Keratinocyte (primary cell): Measurements from ENCODE around the gene BGN. TPM values are rescaled to one million over a fixed set of nuclear protein-coding genes. Genes with fewer than 3 reads are reported as not detected.

Experiments used
- DNase-seq: peaks from one replicate; pipeline ENCODE4 v3.0.0-alpha.2; 2011; ENCODE audit warnings: low read depth, missing footprints, low spot score
- FAIRE-seq: peaks from 2 replicates; lab custom pipeline; 2011; peaks lifted over from hg19 to GRCh38; lab: Jason Lieb, UNC
- H2AFZ ChIP-seq: 2 replicates; pipeline ENCODE4 v1.6.0; 2012; ENCODE audit warnings: low read length, control low read depth, inconsistent platforms; ENCODE audit not compliant: control insufficient read depth
- H3K27ac ChIP-seq: 2 replicates; pipeline ENCODE4 v1.5.1; 2011; ENCODE audit warnings: low read length; ENCODE audit not compliant: control insufficient read depth, insufficient read depth
- H3K27me3 ChIP-seq: 3 replicates; pipeline ENCODE4 v1.6.0; 2011; ENCODE audit warnings: low read length; ENCODE audit not compliant: control insufficient read depth, insufficient read depth; ENCODE audit errors: extremely low read depth
- H3K36me3 ChIP-seq, 2 experiments: 2 replicates in 1 of 2; 3 replicates in 1 of 2; pipeline ENCODE4 v1.5.1; 2011; ENCODE audit warnings: low read length in 2 of 2, mild to moderate bottlenecking in 1 of 2; ENCODE audit not compliant: control insufficient read depth in 2 of 2, insufficient read depth in 2 of 2; ENCODE audit errors: extremely low read depth in 1 of 2
- H3K4me1 ChIP-seq: 3 replicates; pipeline ENCODE4 v1.5.1; 2011; ENCODE audit warnings: low read length; ENCODE audit not compliant: control insufficient read depth, insufficient read depth; ENCODE audit errors: extremely low read depth
- H3K4me2 ChIP-seq: 3 replicates; pipeline ENCODE4 v1.6.0; 2011; ENCODE audit warnings: low read depth, low read length; ENCODE audit not compliant: control insufficient read depth, insufficient read depth; ENCODE audit errors: extremely low read depth
- H3K4me3 ChIP-seq, 3 experiments: fragments of 200-600 bp in 1 of 3; sonication (generic) in 1 of 3; 2 replicates in 2 of 3; 3 replicates in 1 of 3; pipeline ENCODE4 v1.5.1; 2011 to 2016; ENCODE audit warnings: low read length in 3 of 3, mild to moderate bottlenecking in 3 of 3, control low read depth in 2 of 3, inconsistent platforms in 1 of 3, low read depth in 1 of 3, mixed read lengths in 1 of 3, mixed run types in 1 of 3, moderate library complexity in 1 of 3; ENCODE audit not compliant: control insufficient read depth in 2 of 3, insufficient read depth in 2 of 3; ENCODE audit errors: extremely low read depth in 1 of 3
- H3K79me2 ChIP-seq: 2 replicates; pipeline ENCODE4 v1.6.0; 2012; ENCODE audit warnings: low read length; ENCODE audit not compliant: control insufficient read depth, insufficient read depth
- H3K9ac ChIP-seq: 3 replicates; pipeline ENCODE4 v1.6.0; 2011; ENCODE audit warnings: low read length; ENCODE audit not compliant: control insufficient read depth, insufficient read depth; ENCODE audit errors: extremely low read depth
- H3K9me1 ChIP-seq: 3 replicates; pipeline ENCODE4 v1.6.0; 2011; ENCODE audit warnings: low read length; ENCODE audit not compliant: control insufficient read depth, insufficient read depth; ENCODE audit errors: extremely low read depth
- H3K9me3 ChIP-seq: 2 replicates; pipeline ENCODE4 v1.5.1; 2012; ENCODE audit warnings: low read depth, low read length; ENCODE audit not compliant: control insufficient read depth
- H4K20me1 ChIP-seq: 3 replicates; pipeline ENCODE4 v1.6.0; 2011; ENCODE audit warnings: low read length; ENCODE audit not compliant: control insufficient read depth, insufficient read depth; ENCODE audit errors: extremely low read depth
- CTCF ChIP-seq, 3 experiments: IDR thresholded peaks in 1 of 3; conservative IDR thresholded peaks in 1 of 3; optimal IDR thresholded peaks in 1 of 3; 2 replicates in 2 of 3; 3 replicates in 1 of 3; pipeline versions ENCODE3 to v1.5.1; 2011; ENCODE audit warnings: low read length in 3 of 3, mild to moderate bottlenecking in 3 of 3, moderate library complexity in 2 of 3, control low read depth in 1 of 3, inconsistent platforms in 1 of 3; ENCODE audit not compliant: insufficient read depth in 2 of 3; ENCODE audit errors: extremely low read depth in 1 of 3
- EZH2 ChIP-seq: IDR thresholded peaks from one replicate; pipeline ENCODE4 v1.6.1; 2012; ENCODE audit warnings: inconsistent platforms, mild to moderate bottlenecking, low read length, moderate library complexity
- dilution Hi-C: fragments of 300-500 bp; cut with MboI; formaldehyde crosslinking; loops from one replicate; pipeline ENCODE4 v1.7.0; 2020; ENCODE audit warnings: low sequenced_read_pairs; ENCODE audit not compliant: extremely low pct_ligation_motif_present
- polyA plus RNA-seq, 5 experiments: library from polyadenylated mRNA; depleted of rRNA in 3 of 5; stranded (reverse) in 3 of 5; stranded (forward) in 1 of 5; unstranded in 1 of 5; fragments of >200 nt; gene quantifications; 1 replicate in 1 of 5; 2 replicates in 3 of 5; 3 replicates in 1 of 5; pipeline versions ENCODE4 v1.2.1 to v1.2.3, GENCODE V29; 2011 to 2012; ENCODE audit warnings: missing spikeins in 2 of 5, low read depth in 1 of 5, low replicate concordance in 1 of 5

The BGN gene
- polyA plus RNA-seq, 1 donor (not counting 4 experiments of a cell fraction or from before 2014, with no cell fraction given), result 0.07 TPM

GRCh38 chrX:153505361-153505760, 10.6 kb downstream of the BGN start:
- H2AFZ ChIP-seq, result no peak overlapping the region
- H3K79me2 ChIP-seq, result no peaks in the 10 kb centered on the region
- H3K36me3 ChIP-seq, result no peaks in the 10 kb centered on the region

GRCh38 chrX:153507484-153508178, 12.9 kb downstream of the BGN start:
- no peaks in the 10 kb centered on the region for H3K79me2 ChIP-seq
- H3K27me3 ChIP-seq, result peaks cover 14% of the 10 kb centered on the region
- no peaks in the 10 kb centered on the region for H3K36me3 ChIP-seq
- DNase-seq, result no peak
- H4K20me1 ChIP-seq, result no peaks in the 10 kb centered on the region
- H3K9me3 ChIP-seq, result peaks cover 8% of the 10 kb centered on the region
- H3K4me2 ChIP-seq, result no peak overlapping the region
- TF ChIP-seq EZH2 (no peak), CTCF (optimal IDR thresholded peaks at IDR 0.05 in 1 of 3, IDR thresholded peaks at IDR 0.05 in 1 of 3, conservative IDR thresholded peaks at IDR 0.05 in 1 of 3; ENCODE audit: extremely low read depth in 1 of 3, insufficient read depth in 2 of 3, low read length in 3 of 3) (peak in 2 of 3 experiments; percentile 48 to 89)
- no peaks in the 10 kb centered on the region for H3K9me1 ChIP-seq
- H2AFZ ChIP-seq, result no peak overlapping the region
- H3K4me1 ChIP-seq, result no peaks in the 10 kb centered on the region
- H3K4me3 ChIP-seq, result no peak overlapping the region
- no peak overlapping the region for H3K27ac ChIP-seq
- dilution Hi-C loops, result no loop called here
- no peak overlapping the region for H3K9ac ChIP-seq
- no peak for FAIRE-seq

More at GRCh38 chrX:153505361-153505760, 10.6 kb downstream of the BGN start:
- H3K9me3 ChIP-seq, result peaks cover 4% of the 10 kb centered on the region
- H3K4me3 ChIP-seq, result no peak overlapping the region
- TF ChIP-seq EZH2 (no peak), CTCF (optimal IDR thresholded peaks at IDR 0.05 in 1 of 3, IDR thresholded peaks at IDR 0.05 in 1 of 3, conservative IDR thresholded peaks at IDR 0.05 in 1 of 3; ENCODE audit: extremely low read depth in 1 of 3, insufficient read depth in 2 of 3, low read length in 3 of 3) (no peak)
- DNase-seq, result no peak
- dilution Hi-C loops, result no loop called here
- no peaks in the 10 kb centered on the region for H4K20me1 ChIP-seq
- H3K27ac ChIP-seq, result no peak overlapping the region
- H3K9me1 ChIP-seq, result no peaks in the 10 kb centered on the region
- H3K4me1 ChIP-seq, result no peaks in the 10 kb centered on the region
- H3K9ac ChIP-seq, result no peak overlapping the region
- H3K4me2 ChIP-seq, result no peak overlapping the region
- no peak for FAIRE-seq
- H3K27me3 ChIP-seq, result peaks cover 12% of the 10 kb centered on the region
